ENCODE measurements around the gene DYTN. TPM values are rescaled to one million over a fixed set of nuclear protein-coding genes. Genes with fewer than 3 reads are reported as not detected.

The DYTN gene
- total RNA-seq, 1 donor from 2014 or later, result not detected

Other genes with a start within 250 kb of the DYTN start
- not detected in 2 replicates for gene FAM237A, start 75.9 kb downstream of the DYTN start, total RNA-seq
- 0.23 and 0.58 TPM in 2 replicates for gene MDH1B, start 46.9 kb upstream of the DYTN start, total RNA-seq
- gene FASTKD2, start 47.2 kb upstream of the DYTN start, total RNA-seq, result 29.7 and 56.3 TPM in 2 replicates
- gene CPO, start 221.1 kb upstream of the DYTN start, total RNA-seq, result not detected in 2 replicates